Right lobe of liver (tissue), 6 donors: ENCODE results near the gene TAMALIN. TPM values are rescaled to one million over a fixed set of nuclear protein-coding genes. Genes with fewer than 3 reads are reported as not detected.

ENCODE experiments used
- ATAC-seq, 4 donors: fragments of 200-7000 bp; cut with Tn5 transposase; one replicate each; pipeline ENCODE4 v1.9.1; 2020; ENCODE audit warnings: mild to moderate bottlenecking in 4 of 4, moderate library complexity in 4 of 4
- DNase-seq, 3 donors: peaks; one replicate each; pipeline ENCODE4 v3.0.0-alpha.2; 2020
- H3K27ac ChIP-seq, 3 donors: fragments of 200-600 bp; one replicate each; pipeline ENCODE4 v1.8.0; 2022
- H3K27me3 ChIP-seq, 2 donors: fragments of 200-600 bp; one replicate each; pipeline ENCODE4 v1.8.0; 2022
- H3K36me3 ChIP-seq, 4 donors: fragments of 200-600 bp; sonication (generic) in 1 of 4; one replicate each; pipeline versions ENCODE4 v1.5.1 to v1.8.0; 2017 to 2022; ENCODE audit warnings: control low read depth in 1 of 4
- H3K4me1 ChIP-seq, 4 donors: fragments of 200-600 bp; sonication (generic) in 1 of 4; one replicate each; pipeline versions ENCODE4 v1.5.1 to v1.8.0; 2017 to 2022; ENCODE audit warnings: control low read depth in 1 of 4
- H3K4me3 ChIP-seq, 3 donors: fragments of 200-600 bp; one replicate each; pipeline ENCODE4 v1.8.0; 2022
- H3K9me3 ChIP-seq, 4 donors: fragments of 200-600 bp; sonication (generic) in 1 of 4; one replicate each; pipeline versions ENCODE4 v1.5.1 to v1.8.0; 2017 to 2022; ENCODE audit warnings: control low read depth in 1 of 4
- POLR2A ChIP-seq: fragments of 450-650 bp; IDR thresholded peaks from one replicate; pipeline ENCODE4 v1.6.1; 2017; ENCODE audit warnings: antibody characterized with exemption, mild to moderate bottlenecking
- WGBS: methylation state at CpG from one replicate; pipeline ENCODE4 v1.1.6; 2018; ENCODE audit warnings: low coverage, low lambda C conversion rate; ENCODE audit not compliant: insufficient coverage; ENCODE audit errors: missing lambda C conversion rate; 5-methylcytosine and 5-hydroxymethylcytosine counted together
- intact Hi-C, 2 donors: fragments of 100-400 bp; cut with DNase I; formaldehyde crosslinking; loops; one replicate each; pipeline versions ENCODE4 v1.11.2 to v1.14.1; 2022
- total RNA-seq, 6 experiments: library from RNA; depleted of rRNA in 2 of 6; stranded (reverse); fragments of >200 nt in 2 of 6; fragmentation: NEBNext Ultra II Directional in 3 of 6; extraction: Animal tissue kit (Norgen Biotek cat#: 25700) in 3 of 6; gene quantifications; one replicate each; pipeline versions ENCODE4 v1.1.0 to v1.2.4, GENCODE V29; 2016 to 2023
- TF ChIP-seq, protein P1 (sequence below), 4 donors: fragments of 200-600 bp in 3 of 4; fragments of 450-650 bp in 1 of 4; IDR thresholded peaks; one replicate each; pipeline versions ENCODE4 v1.5.1 to v1.8.0; 2016 to 2022; ENCODE audit warnings: antibody characterized with exemption in 4 of 4, mild to moderate bottlenecking in 2 of 4
- donor health status: DM: no; HTN: yes; CAD: no.
- donor health status: DM: no; HTN: no; CAD: no.
- donor health status: DM: no; HTN: no; CAD: no.
- donor health status: DM: no; HTN: yes; CAD: no.
- donor health status: DM: no; HTN: yes; CAD: no.

TAMALIN gene
- total RNA-seq, 6 experiments from 2014 or later, result 2.9 to 6.5 (median 3.9) TPM

GRCh38 chr12:51980809-51981127 is 26.0 kb upstream of the TAMALIN start:
- intact Hi-C loops, result loop anchor here (5.0 kb wide), 1 partner anchor 83 kb away; no protein-coding TSS in a partner anchor
- peaks cover 3 to 69% (median 38%) of the 10 kb centered on the region in 4 donors for H3K36me3 ChIP-seq
- no peaks in the 10 kb centered on the region for H3K9me3 ChIP-seq
- H3K4me1 ChIP-seq, result peaks cover 0 to 33% (median 15%) of the 10 kb centered on the region in 4 donors
- H3K27me3 ChIP-seq, result no peaks in the 10 kb centered on the region
- H3K4me3 ChIP-seq, result no peak overlapping the region
- 76% methylated on average over 10 of the region's 10 CpGs for WGBS
- TF ChIP-seq, protein P1, sequence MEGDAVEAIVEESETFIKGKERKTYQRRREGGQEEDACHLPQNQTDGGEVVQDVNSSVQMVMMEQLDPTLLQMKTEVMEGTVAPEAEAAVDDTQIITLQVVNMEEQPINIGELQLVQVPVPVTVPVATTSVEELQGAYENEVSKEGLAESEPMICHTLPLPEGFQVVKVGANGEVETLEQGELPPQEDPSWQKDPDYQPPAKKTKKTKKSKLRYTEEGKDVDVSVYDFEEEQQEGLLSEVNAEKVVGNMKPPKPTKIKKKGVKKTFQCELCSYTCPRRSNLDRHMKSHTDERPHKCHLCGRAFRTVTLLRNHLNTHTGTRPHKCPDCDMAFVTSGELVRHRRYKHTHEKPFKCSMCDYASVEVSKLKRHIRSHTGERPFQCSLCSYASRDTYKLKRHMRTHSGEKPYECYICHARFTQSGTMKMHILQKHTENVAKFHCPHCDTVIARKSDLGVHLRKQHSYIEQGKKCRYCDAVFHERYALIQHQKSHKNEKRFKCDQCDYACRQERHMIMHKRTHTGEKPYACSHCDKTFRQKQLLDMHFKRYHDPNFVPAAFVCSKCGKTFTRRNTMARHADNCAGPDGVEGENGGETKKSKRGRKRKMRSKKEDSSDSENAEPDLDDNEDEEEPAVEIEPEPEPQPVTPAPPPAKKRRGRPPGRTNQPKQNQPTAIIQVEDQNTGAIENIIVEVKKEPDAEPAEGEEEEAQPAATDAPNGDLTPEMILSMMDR (IDR thresholded peaks at IDR 0.05), result no peak
- TF ChIP-seq POLR2A, result no peak
- no peak for ATAC-seq
- H3K27ac ChIP-seq, result no peak overlapping the region
- no peak for DNase-seq

GRCh38 chr12:51984657-51985056 is 22.1 kb upstream of the TAMALIN start:
- Histone ChIP-seq H3K36me3 (peaks cover 3 to 91% (median 40%) of the 10 kb centered on the region in 4 donors), H3K27ac (no peak overlapping the region), H3K9me3 (no peaks in the 10 kb centered on the region), H3K4me1 (peaks cover 0 to 6% (median 0%) of the 10 kb centered on the region in 4 donors), H3K4me3 (no peak overlapping the region), H3K27me3 (no peaks in the 10 kb centered on the region)
- ATAC-seq, result no peak
- intact Hi-C loops, result loop anchor here (5.0 kb wide), 1 partner anchor 87 kb away; no protein-coding TSS in a partner anchor
- WGBS, result 66% methylated on average over 5 of the region's 6 CpGs
- no peak for TF ChIP-seq POLR2A
- TF ChIP-seq, protein P1 (IDR thresholded peaks at IDR 0.05), result no peak
- DNase-seq, result peak in 1 of 3 donors; percentile 23

GRCh38 chr12:51985154-51985835 is 21.5 kb upstream of the TAMALIN start:
- intact Hi-C loops, result no loop called here
- peak in 1 of 3 donors; percentile 37 for DNase-seq
- Histone ChIP-seq H3K4me3 (no peak overlapping the region), H3K36me3 (peaks cover 3 to 93% (median 40%) of the 10 kb centered on the region in 4 donors), H3K4me1 (no peaks in the 10 kb centered on the region), H3K9me3 (no peaks in the 10 kb centered on the region), H3K27ac (no peak overlapping the region), H3K27me3 (no peaks in the 10 kb centered on the region)
- TF ChIP-seq, protein P1 (IDR thresholded peaks at IDR 0.05), result no peak
- TF ChIP-seq POLR2A, result no peak
- no peak for ATAC-seq
- 75% methylated on average over 6 of the region's 9 CpGs for WGBS

GRCh38 chr12:51986834-51987233 is 19.9 kb upstream of the TAMALIN start:
- no peak overlapping the region for H3K4me3 ChIP-seq
- intact Hi-C loops, result no loop called here
- H3K9me3 ChIP-seq, result no peaks in the 10 kb centered on the region
- WGBS, result 87% methylated on average over 8 of the region's 8 CpGs
- TF ChIP-seq, protein P1 (IDR thresholded peaks at IDR 0.05), result no peak
- no peak for TF ChIP-seq POLR2A
- H3K4me1 ChIP-seq, result no peaks in the 10 kb centered on the region
- H3K27ac ChIP-seq, result no peak overlapping the region
- H3K36me3 ChIP-seq, result peaks cover 3 to 86% (median 38%) of the 10 kb centered on the region in 4 donors
- ATAC-seq (no peak), DNase-seq (no peak)
- no peaks in the 10 kb centered on the region for H3K27me3 ChIP-seq
